Left ventricle myocardium inferior (tissue), 1 donor: ENCODE data around the gene OGFOD3. TPM values are rescaled to one million over a fixed set of nuclear protein-coding genes. Genes with fewer than 3 reads are reported as not detected.
A peak's percentile ranks its signal among the peaks of the same experiment; 100 is the strongest.

Source experiments
- DNase-seq: peaks from one replicate; pipeline ENCODE4 v3.0.0-alpha.2; 2020
- H3K27ac ChIP-seq: fragments of 200-600 bp; replicated peaks from 2 replicates; pipeline ENCODE4 v1.8.0; 2021
- H3K27me3 ChIP-seq: fragments of 200-600 bp; 2 replicates; pipeline ENCODE4 v1.8.0; 2021; ENCODE audit warnings: low read depth
- H3K36me3 ChIP-seq: fragments of 200-600 bp; 2 replicates; pipeline ENCODE4 v1.8.0; 2021
- H3K4me1 ChIP-seq: fragments of 200-600 bp; 2 replicates; pipeline ENCODE4 v1.8.0; 2021
- H3K4me3 ChIP-seq: fragments of 200-600 bp; 2 replicates; pipeline ENCODE4 v1.8.0; 2021; ENCODE audit warnings: mild to moderate bottlenecking, moderate library complexity
- H3K9me3 ChIP-seq: fragments of 200-600 bp; replicated peaks from 2 replicates; pipeline ENCODE4 v1.8.0; 2021
- CTCF ChIP-seq: fragments of 200-600 bp; IDR thresholded peaks from 2 replicates; pipeline ENCODE4 v1.8.0; 2021; ENCODE audit warnings: antibody characterized with exemption, mild to moderate bottlenecking, borderline replicate concordance
- intact Hi-C: fragments of 100-400 bp; cut with micrococcal nuclease; formaldehyde crosslinking; loops from one replicate; pipeline ENCODE4 v1.11.0; 2022
- total RNA-seq: library from RNA; stranded (reverse); fragmentation: NEBNext Ultra II Directional; extraction: Animal tissue kit (Norgen Biotek cat#: 25700); gene quantifications from one replicate; pipeline ENCODE4 v1.2.1, GENCODE V29; 2021
- donor health status: DM: no; HTN: yes; CAD: no; lungs with severe emphysema.

Gene OGFOD3
- total RNA-seq, 1 donor from 2014 or later, result 28.0 TPM

- H3K9me3 ChIP-seq, result no peaks in the 10 kb centered on the region
- no peak for TF ChIP-seq CTCF
- H3K27me3 ChIP-seq, result no peaks in the 10 kb centered on the region
- DNase-seq, result no peak
- no peak overlapping the region for H3K27ac ChIP-seq
- intact Hi-C loops, result loop anchor here (5.0 kb wide), 1 partner anchor 59 kb away; no protein-coding TSS in a partner anchor
- peaks cover 29% of the 10 kb centered on the region for H3K4me1 ChIP-seq
- H3K36me3 ChIP-seq, result peaks cover 10% of the 10 kb centered on the region
- no peak overlapping the region for H3K4me3 ChIP-seq
These were observed 6.9 kb downstream of the OGFOD3 start for GRCh38 chr17:82411396-82412053.

GRCh38 chr17:82410014-82410716 lies 8.2 kb downstream of the OGFOD3 start:
- intact Hi-C loops, result loop anchor here (5.0 kb wide), 1 partner anchor 58 kb away; no protein-coding TSS in a partner anchor
- TF ChIP-seq CTCF, result no peak
- Histone ChIP-seq H3K36me3 (peaks cover 10% of the 10 kb centered on the region), H3K9me3 (no peaks in the 10 kb centered on the region), H3K4me1 (peaks cover 32% of the 10 kb centered on the region), H3K27ac (no peak overlapping the region), H3K27me3 (no peaks in the 10 kb centered on the region), H3K4me3 (no peak overlapping the region)
- no peak for DNase-seq

DNA sequence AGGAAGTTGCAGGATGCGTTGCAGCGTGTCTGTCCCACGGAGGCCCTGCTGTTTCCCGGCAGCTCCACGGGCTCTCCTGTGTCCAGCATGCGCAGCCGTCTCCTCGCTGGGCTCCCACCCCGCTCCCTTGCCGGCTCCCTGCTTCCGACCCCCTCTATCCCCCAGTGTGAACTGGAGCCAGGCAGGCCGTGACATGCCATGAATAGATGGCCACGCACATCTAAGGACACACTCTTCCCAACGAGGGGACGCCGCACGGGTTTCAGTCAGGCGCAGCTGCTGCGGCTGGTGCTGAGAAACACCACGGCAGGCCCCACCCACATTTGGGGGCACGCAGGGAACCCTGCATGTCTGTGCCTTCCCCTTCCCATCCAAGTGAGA lies 9.5 kb downstream of the OGFOD3 start:
- H3K36me3 ChIP-seq, result peaks cover 15% of the 10 kb centered on the region
- H3K4me1 ChIP-seq, result peaks cover 23% of the 10 kb centered on the region
- no peak overlapping the region for H3K27ac ChIP-seq
- intact Hi-C loops, result no loop called here
- H3K9me3 ChIP-seq, result no peaks in the 10 kb centered on the region
- TF ChIP-seq CTCF, result no peak
- H3K4me3 ChIP-seq, result no peak overlapping the region
- DNase-seq, result no peak
- H3K27me3 ChIP-seq, result no peaks in the 10 kb centered on the region

DNA sequence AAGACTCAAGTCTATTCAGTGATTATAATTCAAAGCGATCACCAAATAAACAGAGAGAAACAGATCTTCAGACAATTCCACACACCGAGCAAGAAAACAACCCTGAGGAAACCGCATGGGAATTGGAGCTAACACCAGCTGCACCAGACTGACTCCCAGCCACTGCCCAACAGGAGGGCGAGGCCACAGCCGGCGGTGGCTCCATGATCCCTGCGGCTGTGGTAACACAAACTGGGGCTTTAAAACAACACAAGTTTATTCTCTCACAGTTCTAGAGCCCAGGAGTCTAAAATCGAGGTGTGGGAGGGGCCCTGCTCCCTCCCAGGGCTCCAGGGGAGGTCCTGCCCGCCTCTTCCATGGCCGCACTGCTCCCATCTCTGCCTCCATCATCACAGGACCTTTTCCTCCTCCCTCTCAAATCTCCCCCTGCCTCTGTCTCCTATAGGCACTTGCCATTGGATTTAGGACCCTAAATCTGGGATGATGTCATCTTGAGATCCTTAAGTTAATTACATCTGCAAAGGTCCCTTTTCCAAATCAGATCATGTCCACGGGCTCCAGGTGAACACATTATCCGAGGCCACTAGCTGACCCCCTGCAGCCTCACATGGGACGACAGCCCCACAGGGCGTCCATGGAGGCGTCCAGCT lies 10.0 kb downstream of the OGFOD3 start:
- Histone ChIP-seq H3K36me3 (peaks cover 20% of the 10 kb centered on the region), H3K4me1 (peaks cover 23% of the 10 kb centered on the region), H3K4me3 (no peak overlapping the region), H3K27me3 (no peaks in the 10 kb centered on the region), H3K9me3 (no peaks in the 10 kb centered on the region), H3K27ac (no peak overlapping the region)
- intact Hi-C loops, result no loop called here
- TF ChIP-seq CTCF, result no peak
- no peak for DNase-seq

- peak overlapping the region; percentile 52 for H3K27ac ChIP-seq
These were observed 11.1 kb downstream of the OGFOD3 start for GRCh38 chr17:82407255-82407654.

More at GRCh38 chr17:82407255-82407654, 11.1 kb downstream of the OGFOD3 start:
- H3K36me3 ChIP-seq, result peaks cover 32% of the 10 kb centered on the region
- peak; percentile 52 for DNase-seq
- H3K9me3 ChIP-seq, result no peaks in the 10 kb centered on the region
- H3K4me3 ChIP-seq, result no peak overlapping the region
- no peaks in the 10 kb centered on the region for H3K27me3 ChIP-seq
- intact Hi-C loops, result no loop called here
- TF ChIP-seq CTCF, result no peak
- H3K4me1 ChIP-seq, result peaks cover 15% of the 10 kb centered on the region
